ENCODE data around the gene OLFM2.

OLFM2 gene

DNA sequence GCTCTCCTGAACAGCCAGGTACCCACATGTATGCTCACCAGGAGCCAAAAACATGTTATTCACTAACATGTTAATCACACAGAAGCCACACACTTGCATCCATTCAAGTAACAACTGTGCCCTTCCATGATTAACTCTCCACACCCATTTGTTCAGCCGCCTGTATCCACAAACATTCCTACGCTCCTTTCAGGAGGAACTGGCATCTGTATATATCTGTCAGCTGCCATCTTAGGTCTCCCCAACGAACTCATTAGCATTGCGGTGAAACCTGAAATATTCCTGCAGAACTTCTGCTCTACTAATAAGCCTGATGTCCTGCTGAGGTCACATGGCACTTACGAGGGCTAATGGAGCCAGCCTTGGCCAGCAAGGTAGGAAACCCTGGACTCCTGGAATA is 33.0 kb downstream of the OLFM2 start:
- no peak for DNase-seq

DNA sequence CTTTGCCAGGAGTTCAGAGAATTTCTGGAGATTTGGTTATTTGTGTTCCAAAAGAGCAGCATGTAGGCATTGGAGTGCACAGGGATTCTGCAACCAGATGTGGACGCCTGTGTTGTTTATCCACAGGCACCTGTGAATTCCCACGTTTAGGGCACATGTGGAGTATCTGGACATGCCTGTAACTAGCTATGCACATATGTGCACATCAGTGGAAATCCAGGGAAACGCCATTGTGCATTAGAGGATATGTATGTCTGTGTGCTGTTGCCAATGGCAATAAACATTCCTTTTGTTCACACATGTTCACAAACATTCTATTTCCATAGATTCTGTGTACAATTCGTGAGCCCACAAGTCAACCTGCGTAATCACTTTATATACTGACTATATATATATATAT is 34.7 kb downstream of the OLFM2 start:
- DNase-seq = no peak

DNA sequence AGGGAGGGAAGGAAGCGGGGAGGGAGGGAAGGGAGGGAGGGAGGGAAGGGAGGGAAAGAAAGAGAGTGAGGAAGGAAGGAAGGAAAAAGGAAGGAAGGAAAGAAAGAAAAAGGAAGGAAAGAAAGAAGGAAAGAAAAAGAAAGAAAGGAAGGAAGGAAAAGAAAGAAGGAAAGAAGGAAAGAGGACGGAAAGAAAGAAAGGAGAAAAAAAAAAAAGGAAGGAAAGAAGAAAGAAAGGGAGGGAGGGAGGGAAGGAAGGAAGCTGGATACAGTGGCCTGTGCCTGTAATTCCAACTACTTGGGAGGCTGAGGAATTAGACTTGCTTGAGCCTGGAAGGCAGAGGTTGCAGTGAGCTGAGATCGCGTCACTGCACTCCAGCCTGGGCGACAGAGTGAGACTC is 35.3 kb downstream of the OLFM2 start:
- no peak for DNase-seq

DNA sequence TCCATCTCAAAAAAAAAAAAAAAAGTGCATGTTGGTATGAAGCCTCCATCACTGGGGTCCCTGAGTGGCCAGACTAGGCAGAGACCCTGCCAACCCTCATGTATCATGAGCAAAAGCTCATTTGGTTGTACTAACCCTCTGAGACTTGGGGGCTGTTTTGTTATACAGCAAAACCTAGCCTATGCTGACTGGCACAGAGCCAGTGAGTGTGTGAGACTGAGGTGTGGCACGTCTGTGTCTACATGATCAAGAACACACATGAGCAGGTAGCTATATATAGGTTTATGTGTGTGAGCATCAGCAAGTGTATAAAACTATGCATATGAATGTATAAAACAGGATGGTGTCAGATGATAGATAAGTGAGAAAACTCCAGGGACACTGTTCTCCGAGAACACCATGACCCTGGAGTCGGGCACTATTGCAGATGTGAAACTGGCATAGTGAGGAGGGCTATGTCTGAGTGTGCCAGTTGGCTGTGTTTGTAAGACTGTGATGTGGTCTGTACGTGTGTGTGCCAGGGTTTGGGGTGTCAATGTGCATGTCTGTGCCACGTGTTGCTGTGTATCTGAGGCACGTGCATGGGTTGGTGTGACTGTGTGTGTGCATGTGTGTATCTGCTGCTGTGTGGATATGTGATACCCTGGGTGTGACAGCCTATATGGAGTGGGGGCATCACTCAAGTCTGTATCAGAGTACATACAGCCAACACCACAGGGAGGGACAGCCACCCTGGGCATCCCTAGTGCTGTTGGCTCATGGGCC is 44.5 kb downstream of the OLFM2 start:
- no peak for DNase-seq

DNA sequence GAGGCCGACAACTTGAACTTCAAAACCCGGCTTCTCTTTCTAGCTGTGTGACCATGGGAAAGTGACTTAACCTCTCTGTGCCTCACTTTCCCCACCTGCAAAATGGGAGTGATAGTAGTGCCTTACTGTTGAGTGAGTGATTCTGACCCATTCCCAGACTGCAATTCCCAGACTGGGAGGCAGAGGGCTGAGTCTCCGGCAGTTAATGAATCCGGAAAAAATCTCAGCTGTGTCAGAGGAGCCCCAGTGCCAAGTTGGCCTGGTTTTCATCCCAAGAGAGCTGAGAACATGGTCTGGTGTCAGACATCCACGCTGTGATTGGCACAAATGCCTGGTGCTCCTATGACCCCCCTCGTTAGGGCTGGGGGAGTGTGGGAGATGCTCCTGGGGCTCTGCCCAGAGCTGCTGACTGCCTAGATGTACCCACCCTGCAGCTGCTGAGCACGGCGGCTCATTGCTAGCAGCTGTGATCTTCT is 51.2 kb downstream of the OLFM2 start:
- DNase-seq = peak; percentile 87

DNA sequence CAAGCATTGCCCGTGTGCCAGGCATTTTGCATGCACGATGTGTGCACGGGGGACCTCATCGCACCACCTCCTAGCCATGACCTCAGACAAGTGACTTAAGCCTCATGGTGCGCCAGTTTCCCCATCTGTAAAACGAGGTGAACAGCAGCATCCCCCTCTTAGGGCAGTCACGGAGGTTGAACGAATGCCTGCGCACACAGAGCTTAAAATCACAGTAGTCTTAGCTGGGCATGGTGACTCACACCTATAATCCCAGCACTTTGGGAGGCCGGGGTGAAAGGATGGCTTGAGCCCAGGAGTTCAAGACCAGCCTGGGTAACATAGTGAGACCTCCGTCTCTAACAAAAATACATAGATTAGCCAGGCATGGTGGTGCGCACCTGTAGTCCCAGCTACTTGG is 52.6 kb downstream of the OLFM2 start:
- DNase-seq = no peak

DNA sequence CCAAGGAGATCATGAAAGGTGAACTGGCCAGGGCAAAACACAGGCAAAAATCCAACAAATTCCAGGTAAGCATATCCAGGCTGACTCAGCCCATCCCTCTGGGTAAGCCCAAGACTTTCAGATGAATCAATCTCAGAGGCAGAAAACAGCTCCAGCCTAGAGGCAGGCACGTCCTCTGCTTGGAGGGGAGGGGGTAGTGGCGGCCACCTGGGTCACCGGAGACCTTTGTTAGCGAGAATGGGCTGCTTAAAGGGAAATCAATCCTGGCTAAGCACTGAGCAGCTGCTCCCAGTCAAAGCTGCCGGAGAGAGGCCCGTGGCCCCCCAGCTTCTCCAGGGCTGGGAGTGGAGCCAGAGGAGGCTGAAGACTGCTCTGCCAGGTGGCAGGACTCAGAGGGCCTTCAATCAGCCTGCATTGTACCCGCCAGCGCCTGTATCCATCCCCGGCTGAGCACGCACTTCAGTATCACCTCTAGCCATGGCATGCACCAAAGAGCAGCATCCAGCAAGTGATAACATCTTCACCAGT is 53.0 kb downstream of the OLFM2 start:
- peak; percentile 38 for DNase-seq

DNA sequence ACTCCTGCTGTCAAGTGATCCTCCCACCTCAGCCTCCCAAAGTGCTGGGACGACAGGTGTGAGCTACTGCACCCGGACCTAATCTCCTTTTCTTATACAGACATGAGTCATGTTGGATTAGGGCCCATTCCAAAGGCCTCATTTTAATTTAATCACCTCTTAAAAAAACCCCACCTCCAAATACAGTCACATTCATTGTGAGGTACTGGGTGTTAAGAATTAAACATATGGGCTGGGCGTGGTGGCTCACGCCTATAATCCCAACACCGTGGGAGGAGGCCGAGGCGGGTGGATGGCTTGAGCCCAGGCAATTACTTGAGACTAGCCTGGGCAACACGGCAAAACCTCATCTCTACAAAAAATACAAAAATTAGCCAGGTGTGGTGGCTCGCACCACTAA is 54.6 kb downstream of the OLFM2 start:
- no peak for DNase-seq

DNA sequence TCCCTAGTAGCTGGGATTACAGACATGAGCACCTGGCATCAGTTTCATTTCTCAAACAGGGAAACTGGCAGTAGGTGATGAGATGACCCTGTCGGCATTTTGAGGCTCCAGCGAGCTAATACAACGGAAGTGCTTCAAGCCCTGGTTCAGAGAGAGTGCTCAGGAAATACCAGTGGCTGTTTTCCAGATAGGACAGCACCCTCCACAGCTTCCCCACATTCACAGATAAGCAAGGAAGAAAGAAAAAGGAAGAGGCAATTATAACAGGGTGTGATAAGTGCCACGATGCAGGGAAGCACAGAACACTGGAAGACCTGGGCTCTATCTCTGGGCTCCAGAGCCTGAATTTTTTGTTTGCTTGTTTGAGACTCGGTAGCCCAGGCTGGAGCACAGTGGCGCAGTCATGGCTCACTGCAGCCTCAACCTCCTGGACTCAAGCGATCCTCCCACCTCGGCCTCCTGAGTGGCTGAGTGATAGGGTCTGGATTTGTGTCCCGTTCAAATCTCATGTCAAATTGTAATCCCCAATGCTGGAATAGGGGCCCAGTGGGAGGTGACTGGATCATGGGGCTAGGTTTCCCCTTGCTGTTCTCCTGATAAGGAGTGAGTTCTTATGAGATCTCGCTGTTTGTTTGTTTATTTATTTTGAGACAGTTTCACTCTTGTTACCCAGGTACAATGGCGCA is 57.7 kb downstream of the OLFM2 start:
- DNase-seq = no peak

DNA sequence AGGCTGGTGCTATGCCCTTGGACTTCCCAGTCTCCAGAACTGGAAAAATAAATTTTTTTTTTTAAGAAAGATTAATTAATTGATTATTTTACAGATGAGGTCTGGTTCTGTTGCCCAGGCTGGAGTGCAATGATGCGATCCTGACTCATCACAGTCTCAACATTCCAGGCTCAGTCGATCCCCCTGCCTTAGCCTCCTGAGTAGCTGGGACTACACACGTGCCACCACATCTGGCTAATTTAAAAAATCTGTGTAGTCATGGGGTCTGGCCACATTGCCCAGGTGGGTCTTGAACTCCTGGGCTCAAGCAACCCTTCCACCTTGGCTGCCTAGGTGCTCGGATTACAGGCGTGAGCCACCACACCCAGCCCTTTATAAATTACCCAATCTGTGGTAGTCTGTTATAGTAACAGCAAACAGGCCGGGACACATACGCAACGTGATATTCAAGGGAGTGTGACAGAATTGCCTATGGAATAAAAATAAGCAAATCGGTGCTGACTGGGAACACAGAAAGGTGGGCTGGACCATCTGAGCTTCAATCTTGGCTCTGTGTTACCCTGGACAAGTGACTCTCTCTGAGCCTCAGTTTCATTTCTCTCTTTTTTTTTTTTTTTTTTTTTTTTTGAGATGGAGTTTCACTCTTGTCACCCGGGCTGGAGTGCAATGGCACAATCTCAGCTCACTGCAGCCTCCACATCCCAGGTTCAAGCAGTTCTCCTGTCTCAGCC is 58.4 kb downstream of the OLFM2 start:
- DNase-seq = no peak

DNA sequence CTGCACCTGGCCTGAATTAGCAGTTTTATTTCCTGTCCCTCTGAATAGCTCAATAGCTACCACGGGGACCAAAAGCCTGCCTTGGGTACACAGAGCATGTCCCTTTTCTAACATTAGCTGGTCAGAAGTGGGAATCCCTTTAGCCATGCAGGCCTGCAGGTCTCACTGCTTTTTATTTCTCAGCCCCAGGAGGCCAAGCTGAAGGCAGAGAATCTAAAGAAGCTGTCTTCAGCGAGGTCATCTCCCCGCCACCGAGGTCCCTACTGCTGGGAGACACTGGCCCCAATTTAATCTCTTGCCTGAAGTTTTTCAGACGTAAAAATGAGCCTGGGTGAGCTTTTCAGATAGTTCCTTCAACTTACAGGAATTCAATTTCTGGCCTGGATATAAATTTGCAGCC is 60.5 kb downstream of the OLFM2 start:
- no peak for DNase-seq

DNA sequence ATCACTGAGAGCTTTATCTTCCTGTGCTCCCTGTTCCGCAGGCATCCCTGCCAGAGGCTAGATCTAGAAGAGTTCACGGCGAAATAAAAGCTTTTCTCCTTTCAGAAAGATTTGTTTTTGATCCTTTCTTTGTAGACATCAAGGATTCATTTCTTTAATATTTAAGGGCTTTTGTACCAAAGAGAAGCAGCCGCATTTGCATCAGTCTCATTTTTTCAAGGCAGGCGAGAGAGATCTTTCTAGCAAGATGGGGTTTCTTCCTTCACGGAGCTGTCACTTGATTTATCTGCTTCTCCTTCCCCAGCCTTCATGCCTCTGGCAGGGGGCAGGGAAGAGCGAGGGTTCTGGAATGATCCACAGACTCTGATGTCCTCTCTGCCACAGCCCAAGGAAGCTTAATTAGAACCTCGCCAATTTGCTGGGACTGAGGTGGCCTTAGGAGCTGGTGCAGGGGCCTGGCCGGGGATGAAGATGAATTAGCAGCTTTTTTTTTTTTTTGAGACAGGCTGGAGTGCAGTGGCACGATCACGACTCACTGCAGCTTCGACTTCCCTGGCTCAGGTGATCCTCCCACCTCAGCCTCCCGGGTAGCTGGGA is 61.2 kb downstream of the OLFM2 start:
- DNase-seq = no peak

DNA sequence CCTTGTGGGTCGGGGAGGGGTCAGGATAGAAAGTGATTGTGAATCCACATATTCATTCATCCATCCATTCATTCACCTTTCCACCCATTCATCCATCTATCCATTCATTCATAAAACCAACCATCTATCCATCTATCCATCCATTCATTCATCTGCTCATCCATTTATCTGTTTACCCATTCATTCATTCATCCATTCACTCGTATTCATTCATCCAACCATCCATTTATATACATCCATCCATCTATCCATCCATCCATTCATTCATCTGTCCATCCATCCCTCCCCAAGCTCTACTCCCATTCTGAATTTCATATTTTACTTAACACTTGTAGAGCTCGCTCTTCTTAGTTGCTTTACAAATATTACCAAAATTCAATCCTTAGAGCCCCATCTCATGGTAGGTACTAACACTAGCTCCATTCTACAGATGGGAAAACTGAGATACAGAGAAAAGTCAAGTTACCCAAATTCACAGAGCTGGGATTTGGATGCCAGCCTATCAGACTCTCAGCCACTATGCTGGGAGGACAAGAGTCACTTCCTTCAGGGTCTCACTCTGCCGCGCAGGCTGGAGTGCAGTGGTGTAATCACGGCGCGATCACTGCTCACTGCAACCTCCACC is 63.6 kb downstream of the OLFM2 start:
- DNase-seq = no peak

DNA sequence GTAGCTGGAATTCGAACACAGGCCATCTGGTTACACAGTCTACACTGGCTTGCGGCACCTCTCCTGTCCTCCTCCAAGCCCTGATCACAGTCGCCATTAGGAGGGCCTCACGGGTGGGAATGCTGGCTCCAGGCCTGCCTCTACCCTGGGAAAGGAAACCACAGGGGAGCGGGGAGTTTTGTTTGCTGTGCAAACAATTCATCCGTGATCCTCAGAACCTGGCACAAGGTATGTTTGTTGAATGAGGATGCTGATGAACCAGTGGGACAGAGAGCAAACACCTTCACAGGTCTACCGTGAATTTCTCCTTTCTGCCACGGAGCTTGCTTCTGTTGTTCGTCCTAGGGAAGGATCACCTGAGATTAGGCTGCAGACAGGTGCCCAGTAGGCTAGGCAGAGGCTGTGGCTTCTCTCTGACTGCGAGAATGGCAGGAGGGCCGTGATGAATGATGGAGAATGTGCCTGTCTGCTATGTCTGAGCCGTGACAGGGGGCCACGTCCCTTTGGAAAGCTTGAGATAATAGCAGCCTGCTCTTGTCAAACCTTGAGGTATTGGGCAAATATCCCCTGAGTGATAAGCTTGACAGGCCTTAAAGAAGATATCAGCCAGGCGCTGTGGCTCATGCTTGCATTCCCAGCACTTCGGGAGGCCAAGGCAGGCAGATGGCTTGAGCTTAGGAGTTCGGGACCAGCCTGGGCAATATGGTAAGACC is 64.5 kb downstream of the OLFM2 start:
- no peak for DNase-seq

DNA sequence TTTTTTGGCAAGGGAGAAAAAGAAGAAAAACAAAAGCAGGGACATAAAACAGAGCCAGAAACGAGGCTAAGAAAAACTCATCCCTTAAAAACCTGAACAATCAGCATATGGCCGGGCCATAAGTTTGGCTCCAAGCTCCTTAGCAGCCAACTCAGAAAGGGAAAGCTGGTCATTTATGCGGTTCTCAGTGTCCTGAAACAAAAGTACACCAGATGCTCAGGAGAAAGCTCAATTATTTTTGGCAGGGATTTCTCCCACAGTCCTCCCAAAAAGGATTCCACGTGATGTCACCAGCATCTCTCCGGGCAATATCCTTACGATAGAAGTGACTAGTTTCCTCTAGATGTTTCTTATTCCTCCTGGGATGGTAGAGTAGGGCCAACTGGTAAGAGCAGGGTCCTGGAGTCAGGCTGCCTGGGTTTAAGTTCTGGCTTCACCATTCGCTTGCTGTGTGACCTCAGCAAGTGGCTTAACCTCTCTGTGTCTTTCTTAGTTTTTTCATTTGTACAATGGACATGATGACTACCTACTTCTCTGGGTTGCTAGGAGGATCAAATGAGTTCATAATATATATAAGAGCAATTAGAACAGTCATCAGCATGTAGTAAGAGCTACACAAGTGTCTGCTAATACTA is 67.2 kb downstream of the OLFM2 start:
- no peak for DNase-seq

DNA sequence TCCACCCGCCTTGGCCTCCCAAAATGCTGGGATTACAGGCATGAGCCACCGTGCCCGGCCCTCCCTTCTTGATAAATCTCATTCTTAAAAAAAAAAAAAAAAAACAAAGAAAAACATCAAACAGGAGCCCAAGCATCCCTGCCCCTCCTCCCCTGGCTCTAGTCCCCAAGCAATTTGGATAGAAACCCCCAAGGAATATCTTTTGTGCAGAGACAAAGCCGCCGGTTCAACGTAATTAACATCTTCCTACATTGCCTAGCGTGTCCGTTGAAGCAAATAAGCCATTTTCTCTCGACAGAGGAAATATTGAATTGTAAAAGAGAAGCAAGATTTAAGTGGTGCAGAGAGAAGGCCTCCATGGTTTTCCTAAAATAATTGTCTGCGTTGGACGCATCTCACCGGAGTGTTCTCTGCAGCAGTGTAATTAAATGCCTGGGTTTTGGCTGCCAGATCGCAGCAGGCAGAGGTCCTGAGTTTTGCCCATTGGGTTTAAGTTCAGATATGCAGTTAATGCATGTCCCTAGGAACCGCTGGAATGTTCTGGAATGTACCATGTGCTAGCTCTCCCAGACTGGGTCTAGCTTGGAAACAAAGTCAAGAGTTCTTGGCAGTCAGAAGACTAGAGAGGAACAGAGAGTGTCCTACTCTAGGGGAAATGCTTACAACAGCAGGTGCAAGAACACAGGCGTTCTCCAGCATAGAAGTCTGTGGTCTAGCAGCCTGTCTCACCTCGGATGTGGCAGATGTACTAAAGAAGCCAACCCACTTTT is 70.4 kb downstream of the OLFM2 start:
- no peak for DNase-seq

DNA sequence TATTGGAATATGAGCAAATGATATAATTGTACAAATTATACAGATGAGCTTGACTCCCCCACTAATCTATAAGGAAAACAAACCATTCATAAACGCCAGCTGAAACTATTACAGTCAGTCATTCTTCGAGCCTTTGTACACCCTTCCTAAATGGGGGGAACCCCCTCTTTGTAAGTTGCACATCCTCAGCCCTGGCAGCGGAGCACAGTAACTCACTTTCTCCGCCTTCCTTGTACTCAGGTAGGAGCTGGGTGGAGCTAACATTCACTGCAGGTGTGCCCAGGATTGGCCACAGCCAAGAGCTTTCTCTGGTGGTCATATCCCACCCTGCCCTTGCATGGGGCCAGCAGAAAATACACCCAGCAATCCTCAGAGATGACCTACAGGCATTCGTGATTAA is 72.6 kb downstream of the OLFM2 start:
- DNase-seq = no peak

DNA sequence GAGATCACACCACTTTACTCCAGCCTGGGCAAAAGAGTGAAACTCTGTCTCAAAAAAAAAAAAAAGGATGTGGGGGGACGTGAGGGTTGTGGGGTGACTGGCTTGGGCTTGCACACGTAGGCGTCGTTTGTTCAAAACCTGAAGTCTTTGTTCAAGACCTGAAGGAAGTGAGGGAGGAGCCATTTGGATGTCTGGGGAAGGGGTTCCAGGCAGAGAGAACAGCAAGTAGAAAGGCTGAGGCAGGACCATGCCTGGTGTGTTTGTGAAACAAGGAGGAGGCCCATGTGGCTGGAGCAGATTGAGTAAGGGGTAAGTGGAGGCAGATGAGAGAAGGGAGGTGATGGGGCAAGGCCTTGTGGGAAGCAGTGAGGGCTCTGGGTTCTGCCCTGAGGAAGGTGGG is 73.4 kb downstream of the OLFM2 start:
- DNase-seq = no peak

DNA sequence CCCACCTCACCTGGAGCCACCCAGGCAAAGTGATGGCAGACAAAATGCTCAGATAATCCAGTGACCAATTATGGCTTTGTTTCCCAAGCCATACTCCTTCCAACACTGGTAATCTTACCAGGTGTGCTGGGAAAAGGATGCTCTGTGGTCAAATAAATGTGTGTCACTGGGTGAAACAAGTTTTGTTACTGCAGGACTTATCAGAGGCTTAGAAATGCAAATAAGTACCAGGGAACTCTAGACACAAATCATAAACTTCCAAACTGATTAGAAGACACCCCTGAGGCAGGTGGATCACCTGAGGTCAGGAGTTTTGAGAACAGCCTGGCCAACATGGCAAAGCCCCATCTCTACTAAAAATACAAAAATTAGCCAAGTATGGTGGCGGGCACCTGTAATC is 74.8 kb downstream of the OLFM2 start:
- DNase-seq = no peak

DNA sequence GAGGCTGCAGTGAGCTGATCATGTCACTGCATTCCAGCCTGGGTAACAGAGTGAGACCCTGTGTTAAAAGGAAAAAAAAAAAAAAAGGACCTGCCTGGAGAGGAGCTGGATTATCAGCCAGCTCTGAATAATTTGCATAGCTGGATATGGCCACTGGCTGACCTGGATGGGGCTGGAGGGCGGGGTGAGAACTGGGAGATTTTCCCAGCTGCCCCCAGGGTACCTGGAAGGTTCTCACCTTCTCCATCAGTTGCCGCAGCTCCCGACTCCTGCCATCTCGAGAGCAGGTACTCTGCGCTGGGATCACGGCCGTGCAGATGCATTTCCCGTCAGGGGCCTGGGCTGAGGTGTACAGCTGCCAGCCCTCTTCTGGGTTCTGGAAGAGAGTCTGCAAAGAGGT is 75.9 kb downstream of the OLFM2 start:
- no peak for DNase-seq

DNA sequence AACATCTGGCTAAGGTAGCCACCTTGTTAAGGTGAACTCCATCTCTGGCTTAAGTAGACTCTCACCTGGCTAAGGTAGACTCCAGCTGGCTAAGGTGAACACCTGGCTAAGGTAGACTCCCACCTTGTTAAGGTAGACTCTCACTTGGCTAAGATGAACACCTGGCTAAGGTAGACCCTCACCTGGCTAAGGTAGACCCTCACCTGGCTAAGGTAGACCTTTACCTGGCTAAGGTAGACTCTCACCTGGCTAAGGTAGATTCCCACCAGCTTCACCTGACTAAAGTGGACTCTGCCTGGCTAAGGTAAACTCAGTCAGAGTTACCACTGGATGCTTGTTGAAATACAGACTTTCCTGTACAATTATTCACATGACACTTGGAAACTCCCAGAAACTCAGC is 77.5 kb downstream of the OLFM2 start:
- no peak for DNase-seq

Measured in NCI-H1694 treated with DMSO at 0.1 percent for 48 hours (cell line).